ENCODE results near the gene DNAJC25. TPM values are rescaled to one million over a fixed set of nuclear protein-coding genes. Genes with fewer than 3 reads are reported as not detected.
A peak's percentile ranks its signal among the peaks of the same experiment; 100 is the strongest.

Gene DNAJC25
- polyA plus RNA-seq, 1 donor from 2014 or later = 20.0 TPM

- Histone ChIP-seq H3K4me3 (ENCODE audit: low read length) (peak overlapping the region; percentile 95), H3K9ac (ENCODE audit: low read length) (peak overlapping the region; percentile 83), H3K4me2 (ENCODE audit: low read length) (peak overlapping the region; percentile 64), H3K36me3 (ENCODE audit: insufficient read depth, low read length) (no peaks in the 10 kb centered on the region), H3K9me2 (ENCODE audit: insufficient read depth, low read length) (no peaks in the 10 kb centered on the region), H3F3A (ENCODE audit: insufficient read depth, low read length, poor library complexity, severe bottlenecking) (no peaks in the 10 kb centered on the region), H3K9me3 (ENCODE audit: low read length) (no peaks in the 10 kb centered on the region), H3K27ac (ENCODE audit: low read length) (peak overlapping the region; percentile 71), H4K20me1 (ENCODE audit: insufficient read depth) (no peaks in the 10 kb centered on the region), H3K27me3 (ENCODE audit: insufficient read depth, low read depth, low read length) (no peaks in the 10 kb centered on the region), H2AFZ (ENCODE audit: low read depth, low read length) (no peak overlapping the region), H3K79me2 (replicated peaks; ENCODE audit: insufficient read depth, low read length) (peaks cover 42% of the 10 kb centered on the region)
- TF ChIP-seq EZH2 (IDR thresholded peaks at IDR 0.05; ENCODE audit: borderline replicate concordance, insufficient read depth, low read length, poor library complexity, severe bottlenecking) (no peak), MXI1 (conservative IDR thresholded peaks at IDR 0.05; ENCODE audit: poor library complexity, severe bottlenecking) (no peak), TAF1 (IDR thresholded peaks at IDR 0.05; ENCODE audit: low read depth) (no peak), CTCF (IDR thresholded peaks at IDR 0.05; ENCODE audit: poor library complexity, severe bottlenecking) (no peak), REST (IDR thresholded peaks at IDR 0.05; ENCODE audit: borderline replicate concordance) (no peak), RAD21 (conservative IDR thresholded peaks at IDR 0.05) (no peak), SMC3 (conservative IDR thresholded peaks at IDR 0.05; ENCODE audit: poor library complexity) (no peak), POLR2AphosphoS5 (IDR thresholded peaks at IDR 0.05) (no peak), EP300 (conservative IDR thresholded peaks at IDR 0.05; ENCODE audit: poor library complexity, severe bottlenecking) (no peak)
Observed at GRCh38 chr9:111632060-111632459, 926 bp downstream of the DNAJC25 start.

DNA sequence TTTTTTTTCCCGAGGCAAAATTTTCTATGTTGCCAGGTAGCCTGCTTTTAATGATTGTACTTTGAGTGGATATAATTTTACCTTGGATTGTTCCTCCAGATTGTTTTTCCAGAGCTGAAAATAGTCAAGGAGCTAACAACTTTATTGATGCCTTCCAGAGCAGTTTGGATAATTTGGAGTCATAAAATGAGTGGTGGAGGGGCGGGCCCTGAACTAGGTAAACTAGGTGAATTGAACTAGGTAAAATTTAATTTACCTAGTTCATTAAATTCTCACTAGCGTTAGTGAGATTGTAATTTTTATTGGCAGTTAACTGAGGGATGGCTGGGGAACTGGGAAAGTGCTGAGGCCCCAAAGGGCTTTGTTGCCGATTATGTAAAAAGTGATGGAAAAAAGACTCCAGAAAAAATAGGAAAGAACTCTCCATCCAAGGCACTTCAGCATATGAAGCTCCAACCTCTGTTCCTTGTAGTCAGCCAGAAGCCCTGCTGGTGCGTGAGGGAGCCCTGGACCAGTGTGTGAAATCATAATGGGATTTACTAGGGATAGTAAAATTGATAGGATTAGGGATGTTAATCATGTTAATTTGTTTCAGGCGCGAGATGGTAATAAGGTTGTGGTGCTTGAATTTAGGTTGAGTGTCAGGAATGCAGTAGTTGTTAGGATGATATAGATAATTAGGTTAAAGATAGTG, 1.7 kb downstream of the DNAJC25 start:
- Histone ChIP-seq H3K9me2 (ENCODE audit: insufficient read depth, low read length) (no peaks in the 10 kb centered on the region), H3K36me3 (ENCODE audit: insufficient read depth, low read length) (no peaks in the 10 kb centered on the region), H3K27ac (ENCODE audit: low read length) (no peak overlapping the region), H4K20me1 (ENCODE audit: insufficient read depth) (no peaks in the 10 kb centered on the region), H3K4me2 (ENCODE audit: low read length) (peak overlapping the region; percentile 64), H3K27me3 (ENCODE audit: insufficient read depth, low read depth, low read length) (no peaks in the 10 kb centered on the region), H3K4me3 (ENCODE audit: low read length) (peak overlapping the region; percentile 95), H3K9ac (ENCODE audit: low read length) (peak overlapping the region; percentile 83), H3K79me2 (replicated peaks; ENCODE audit: insufficient read depth, low read length) (peaks cover 48% of the 10 kb centered on the region), H3K9me3 (ENCODE audit: low read length) (no peaks in the 10 kb centered on the region), H3F3A (ENCODE audit: insufficient read depth, low read length, poor library complexity, severe bottlenecking) (no peaks in the 10 kb centered on the region), H2AFZ (ENCODE audit: low read depth, low read length) (no peak overlapping the region)
- TF ChIP-seq RAD21 (conservative IDR thresholded peaks at IDR 0.05) = no peak
- TF ChIP-seq REST (IDR thresholded peaks at IDR 0.05; ENCODE audit: borderline replicate concordance) = no peak
